HepG2 (cell line): ENCODE measurements around the gene TENM3. TPM values are rescaled to one million over a fixed set of nuclear protein-coding genes. Genes with fewer than 3 reads are reported as not detected.

Experiments
- ATAC-seq: fragments of 200-7000 bp; cut with Tn5 transposase; 3 replicates; pipeline ENCODE4 v1.9.1; 2020; ENCODE audit warnings: mild to moderate bottlenecking, moderate library complexity
- BruUV-seq: library from RNA; stranded (reverse); fragments of 400-500 nt; replicated peaks from 2 replicates; lab custom pipeline; 2021; lab: Mats Ljungman, UMichigan
- CTCF ChIA-PET: fragments of 300-600 bp; formaldehyde crosslinking; extraction: SDS; loops from one replicate; lab custom pipeline; 2021; ENCODE audit warnings: low total read pairs, inconsistent platforms, low intra/inter-chr PET ratio; lab: Yijun Ruan, JAX
- POLR2A ChIA-PET: fragments of 350-600 bp; sonication (Branson Sonifier 250); formaldehyde crosslinking; loops from one replicate; lab custom pipeline; 2020; ENCODE audit warnings: antibody characterized with exemption, inconsistent platforms; lab: Yijun Ruan, JAX
- DNase-seq: peaks from one replicate; pipeline ENCODE4 v3.0.0-alpha.2; 2015; ENCODE audit warnings: low spot score
- FAIRE-seq: peaks from 3 replicates; lab custom pipeline; 2011; peaks lifted over from hg19 to GRCh38; lab: Jason Lieb, UNC
- H2AFZ ChIP-seq: one replicate; pipeline ENCODE4 v1.6.1; 2011; ENCODE audit warnings: low read length, inconsistent platforms
- H3K27ac ChIP-seq: fragments of 300-600 bp; 3 replicates; pipeline ENCODE4 v1.8.0; 2011; ENCODE audit warnings: mixed run types, mild to moderate bottlenecking, mixed read lengths, low read length, inconsistent platforms; ENCODE audit not compliant: insufficient read depth; ENCODE audit errors: extremely low read length
- H3K27me3 ChIP-seq, 2 experiments: fragments of 200-600 bp in 1 of 2; 2 replicates in 1 of 2; 3 replicates in 1 of 2; pipeline versions ENCODE4 v1.6.0 to v1.8.0; 2011; ENCODE audit warnings: low read length in 2 of 2, mild to moderate bottlenecking in 2 of 2, moderate library complexity in 2 of 2, inconsistent platforms in 1 of 2; ENCODE audit not compliant: insufficient read depth in 2 of 2, control insufficient read depth in 1 of 2
- H3K36me3 ChIP-seq, 2 experiments: fragments of 200-600 bp in 1 of 2; replicated peaks in 1 of 2; 2 replicates in 1 of 2; 3 replicates in 1 of 2; pipeline versions ENCODE4 v1.5.1 to v1.8.0; 2011; ENCODE audit warnings: low read length in 2 of 2, inconsistent platforms in 1 of 2; ENCODE audit not compliant: insufficient read depth in 2 of 2, control insufficient read depth in 1 of 2
- H3K4me1 ChIP-seq: 2 replicates; pipeline ENCODE4 v1.5.1; 2012; ENCODE audit warnings: low read length, inconsistent platforms; ENCODE audit not compliant: insufficient read depth
- H3K4me2 ChIP-seq: 2 replicates; pipeline ENCODE4 v1.6.0; 2011; ENCODE audit warnings: low read depth, low read length, inconsistent platforms
- H3K4me3 ChIP-seq, 3 experiments: fragments of 200-600 bp in 1 of 3; sonication (generic), shearing (Covaris generic) in 1 of 3; replicated peaks in 1 of 3; 2 replicates each; pipeline ENCODE4 v1.5.1; 2011 to 2016; ENCODE audit warnings: low read length in 3 of 3, inconsistent platforms in 2 of 3, low read depth in 2 of 3, mild to moderate bottlenecking in 2 of 3, control low read depth in 1 of 3, mixed read lengths in 1 of 3; ENCODE audit not compliant: insufficient read depth in 1 of 3
- H3K79me2 ChIP-seq: one replicate; pipeline ENCODE4 v1.6.1; 2011; ENCODE audit warnings: low read length, inconsistent platforms; ENCODE audit not compliant: insufficient read depth
- H3K9ac ChIP-seq: 2 replicates; pipeline ENCODE4 v1.6.0; 2011; ENCODE audit warnings: mild to moderate bottlenecking, low read depth, low read length, inconsistent platforms; ENCODE audit not compliant: insufficient read depth
- H3K9me3 ChIP-seq: 2 replicates; pipeline ENCODE4 v1.5.1; 2012; ENCODE audit warnings: mild to moderate bottlenecking, low read length
- H4K20me1 ChIP-seq: 2 replicates; pipeline ENCODE4 v1.6.0; 2011; ENCODE audit warnings: inconsistent platforms, mild to moderate bottlenecking, low read length, moderate library complexity; ENCODE audit not compliant: insufficient read depth
- BCL3 ChIP-seq: sonication (generic); formaldehyde crosslinking; IDR thresholded peaks from 2 replicates; pipeline ENCODE4 v1.5.1; 2020; ENCODE audit warnings: mild to moderate bottlenecking, missing genetic modification reagents, moderate library complexity
- GABPA ChIP-seq, 2 experiments: IDR thresholded peaks; 2 replicates each; pipeline ENCODE4 v1.6.1; 2011 to 2016; ENCODE audit warnings: low read depth in 2 of 2, low read length in 1 of 2, missing biosample characterization in 1 of 2, missing genetic modification characterization in 1 of 2
- KDM1A ChIP-seq: IDR thresholded peaks from 2 replicates; pipeline ENCODE4 v1.6.1; 2016; ENCODE audit warnings: missing compliant biosample characterization
- MATR3 ChIP-seq: sonication (generic); formaldehyde crosslinking; IDR thresholded peaks from 2 replicates; pipeline ENCODE4 v1.4.0; 2020; ENCODE audit warnings: missing genetic modification reagents
- NPAS2 ChIP-seq: sonication (generic); formaldehyde crosslinking; IDR thresholded peaks from 2 replicates; pipeline ENCODE4 v1.8.0; 2022; ENCODE audit warnings: mild to moderate bottlenecking, missing genetic modification reagents, borderline replicate concordance
- PBX3 ChIP-seq: sonication (generic); formaldehyde crosslinking; IDR thresholded peaks from 2 replicates; pipeline ENCODE4 v1.8.1; 2023; ENCODE audit warnings: missing genetic modification reagents, inconsistent platforms, borderline replicate concordance
- SIX4 ChIP-seq: sonication (generic); formaldehyde crosslinking; IDR thresholded peaks from 2 replicates; pipeline ENCODE4 v1.4.0; 2020; ENCODE audit warnings: missing genetic modification reagents
- ZNF124 ChIP-seq: sonication (generic); formaldehyde crosslinking; IDR thresholded peaks from 2 replicates; pipeline ENCODE4 v1.4.0; 2020; ENCODE audit warnings: missing genetic modification reagents
- ZNF275 ChIP-seq: sonication (generic); formaldehyde crosslinking; IDR thresholded peaks from 2 replicates; pipeline ENCODE4 v1.8.0; 2022; ENCODE audit warnings: missing genetic modification reagents, mild to moderate bottlenecking, inconsistent platforms, borderline replicate concordance
- ZNF276 ChIP-seq: sonication (generic); formaldehyde crosslinking; IDR thresholded peaks from 2 replicates; pipeline ENCODE4 v1.4.0; 2020; ENCODE audit warnings: mild to moderate bottlenecking, low read depth, missing genetic modification reagents
- ZNF326 ChIP-seq: sonication (generic); formaldehyde crosslinking; IDR thresholded peaks from 2 replicates; pipeline ENCODE4 v1.4.0; 2020; ENCODE audit warnings: missing genetic modification reagents, borderline replicate concordance
- ZNF460 ChIP-seq: sonication (generic); formaldehyde crosslinking; IDR thresholded peaks from 2 replicates; pipeline ENCODE4 v1.5.1; 2020; ENCODE audit warnings: missing genetic modification reagents, mild to moderate bottlenecking, borderline replicate concordance
- ZNF513 ChIP-seq: sonication (generic); formaldehyde crosslinking; conservative IDR thresholded peaks from 2 replicates; pipeline ENCODE4 v1.5.0; 2020; ENCODE audit warnings: missing genetic modification reagents
- ZNF567 ChIP-seq: sonication (generic); formaldehyde crosslinking; IDR thresholded peaks from 2 replicates; pipeline ENCODE4 v1.8.1; 2023; ENCODE audit warnings: mild to moderate bottlenecking, missing genetic modification reagents, borderline replicate concordance
- WGBS: methylation state at CpG from one replicate; pipeline ENCODE4 v1.1.6; 2017; ENCODE audit warnings: low lambda C conversion rate; 5-methylcytosine and 5-hydroxymethylcytosine counted together
- in situ Hi-C: cut with HindIII; loops from 2 replicates; pipeline ENCODE4 v1.10.0; 2017; ENCODE audit warnings: low pct_unique_long_range_greater_than_20kb; ENCODE audit not compliant: extremely low pct_ligation_motif_present
- intact Hi-C: fragments of 100-400 bp; cut with micrococcal nuclease; formaldehyde crosslinking; loops from one replicate; pipeline ENCODE4 v1.10.0; 2022; ENCODE audit not compliant: unreplicated experiment
- polyA plus RNA-seq, 8 experiments: library from polyadenylated mRNA; depleted of rRNA in 3 of 8; stranded (reverse) in 7 of 8; unstranded in 1 of 8; fragments of >200 nt; fragmentation: Illumina TruSeq in 4 of 8; extraction: Trizol in 4 of 8; gene quantifications; 2 replicates each; pipeline versions ENCODE4 v1.2.1 to v1.2.3, GENCODE V29; 2011 to 2016; ENCODE audit warnings: low read depth in 4 of 8, missing spikeins in 1 of 8, mixed read lengths in 1 of 8; ENCODE audit not compliant: insufficient read depth in 1 of 8
- total RNA-seq, 5 experiments: library from RNA; depleted of rRNA; stranded (reverse); fragments of >200 nt; fragmentation: Illumina TruSeq; extraction: Trizol; gene quantifications; 2 replicates each; pipeline ENCODE4 v1.2.3, GENCODE V29; 2016; ENCODE audit warnings: low read depth in 1 of 5

TENM3 gene
- total and polyA plus RNA-seq, 2 of the 13 experiments (the other 11 are each of a cell fraction or from before 2014, with no cell fraction given): 0.04 TPM; not detected in 1

GRCh38 chr4:182257503-182257902 is 14.3 kb downstream of the TENM3 start:
- Histone ChIP-seq H2AFZ (no peak overlapping the region), H3K9me3 (no peaks in the 10 kb centered on the region), H3K27ac (no peak overlapping the region), H4K20me1 (no peaks in the 10 kb centered on the region), H3K79me2 (no peaks in the 10 kb centered on the region), H3K9ac (no peak overlapping the region), H3K4me2 (no peak overlapping the region), H3K27me3 (no peaks in the 10 kb centered on the region), H3K4me3 (no peak overlapping the region), H3K4me1 (no peaks in the 10 kb centered on the region), H3K36me3 (no peaks in the 10 kb centered on the region)
- CTCF ChIA-PET: no interaction called here
- no peak for FAIRE-seq
- no TSS peak for BruUV-seq
- POLR2A ChIA-PET: no interaction called here
- TF ChIP-seq BCL3 (CRISPR knock-in tag) (no peak), SIX4 (no peak), ZNF326 (CRISPR knock-in tag) (no peak), ZNF513 (no peak), ZNF275 (CRISPR knock-in tag) (no peak), NPAS2 (no peak), KDM1A (CRISPR knock-in tag) (no peak), ZNF567 (CRISPR knock-in tag) (no peak), ZNF124 (no peak), PBX3 (CRISPR knock-in tag) (no peak), GABPA (IDR thresholded peaks at IDR 0.05; ENCODE audit: low read depth, low read length) (no peak), GABPA (CRISPR knock-in tag; IDR thresholded peaks at IDR 0.05; ENCODE audit: low read depth) (no peak), ZNF460 (CRISPR knock-in tag) (no peak), ZNF276 (CRISPR knock-in tag) (no peak), MATR3 (CRISPR knock-in tag) (no peak)
- in situ Hi-C loops (no loop called here), intact Hi-C loops (no loop called here)
- no peak for ATAC-seq
- WGBS: 6% methylated on average over 3 of the region's 3 CpGs
- DNase-seq: no peak
